LNCAP (cell line): ENCODE results near the gene GRK5.

ENCODE experiments used
- CTCF ChIP-seq: fragments of 450-650 bp; IDR thresholded peaks from 2 replicates; pipeline ENCODE4 v1.5.1; 2017; ENCODE audit warnings: mild to moderate bottlenecking

The GRK5 gene

GRCh38 chr10:119292968-119293760 lies 85.8 kb downstream of the GRK5 start:
- TF ChIP-seq CTCF, result no peak

GRCh38 chr10:119296703-119297102 lies 89.3 kb downstream of the GRK5 start:
- TF ChIP-seq CTCF, result no peak

- TF ChIP-seq CTCF, result no peak
Observed at GRCh38 chr10:119297207-119297968, 90.0 kb downstream of the GRK5 start.

- TF ChIP-seq CTCF, result no peak
Observed at GRCh38 chr10:119298810-119299209, 91.4 kb downstream of the GRK5 start.

GRCh38 chr10:119299531-119299930 lies 92.2 kb downstream of the GRK5 start:
- no peak for TF ChIP-seq CTCF

- TF ChIP-seq CTCF, result no peak
Observed at GRCh38 chr10:119301397-119301796, 94.0 kb downstream of the GRK5 start.

- no peak for TF ChIP-seq CTCF
Observed at GRCh38 chr10:119302172-119302571, 94.8 kb downstream of the GRK5 start.
